Heart left ventricle (tissue), 13 donors: ENCODE measurements around the gene ENTR1.

ENCODE experiments used
- POLR2A ChIP-seq, 2 donors: fragments of 450-650 bp; IDR thresholded peaks; one replicate each; pipeline ENCODE4 v1.6.1; 2017; ENCODE audit warnings: antibody characterized with exemption in 2 of 2, mild to moderate bottlenecking in 2 of 2, moderate library complexity in 2 of 2
- TF ChIP-seq, protein P1 (sequence below), 12 donors: fragments of 200-600 bp; sonication (generic) in 4 of 12; IDR thresholded peaks; one replicate each; pipeline versions ENCODE4 v1.5.0 to v1.8.0; 2018 to 2022; ENCODE audit warnings: antibody characterized with exemption in 12 of 12, mild to moderate bottlenecking in 5 of 12
- donor health status: ischemic (EF 13 %, LVEDD 7.1; RV severe dilation, severe dysfunction).
- donor health status: DM: no; HTN: yes; CAD: no.
- donor health status: DM: no; HTN: no; CAD: no.
- donor health status: ischemic (EF 25% LVEDD 6.9; RV normal size, moderate dysfunction).
- donor health status: ischemic (EF 25% LVEDD 5.7; RV mildly dilated, moderate dysfunction).
- donor health status: ischemic (EF 35%, LVEDD 5.7; RV mildly dilated, moderate dysfunction).
- donor health status: nonischemic (EF 11% LVEDD 7.7; RV severe dilation, severe dysfunction).
- donor health status: DM: yes; HTN: yes; CAD: no.
- donor health status: PGD.
- donor health status: ischemic (EF 29% LVEDD 5.4; RV normal size, mild dysfunction).
- donor health status: nonischemic (EF 23%, LVEDD 6.1; RV moderate dilation, normal function).

DNA sequence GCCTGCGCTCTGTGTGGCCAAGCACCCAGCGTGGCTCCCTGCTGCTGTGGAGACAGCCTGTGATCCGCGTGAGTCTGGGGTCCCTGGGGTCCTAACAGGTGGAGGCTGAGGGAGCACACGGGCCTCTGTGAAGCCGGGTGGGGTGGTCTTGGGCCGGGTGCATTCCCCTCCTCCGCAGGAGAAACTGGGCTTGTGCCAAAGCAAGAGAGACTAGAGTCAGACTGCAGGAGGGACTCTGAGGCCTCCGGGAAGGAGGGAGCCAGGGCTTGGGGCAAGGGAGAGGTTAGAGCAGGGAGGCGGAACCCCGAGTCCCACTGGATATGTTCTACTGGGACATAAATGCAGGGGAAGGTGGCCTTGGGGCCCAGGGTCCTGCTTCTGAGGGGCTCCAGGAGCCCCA is 57.3 kb downstream of the ENTR1 start:
- TF ChIP-seq, protein P1, sequence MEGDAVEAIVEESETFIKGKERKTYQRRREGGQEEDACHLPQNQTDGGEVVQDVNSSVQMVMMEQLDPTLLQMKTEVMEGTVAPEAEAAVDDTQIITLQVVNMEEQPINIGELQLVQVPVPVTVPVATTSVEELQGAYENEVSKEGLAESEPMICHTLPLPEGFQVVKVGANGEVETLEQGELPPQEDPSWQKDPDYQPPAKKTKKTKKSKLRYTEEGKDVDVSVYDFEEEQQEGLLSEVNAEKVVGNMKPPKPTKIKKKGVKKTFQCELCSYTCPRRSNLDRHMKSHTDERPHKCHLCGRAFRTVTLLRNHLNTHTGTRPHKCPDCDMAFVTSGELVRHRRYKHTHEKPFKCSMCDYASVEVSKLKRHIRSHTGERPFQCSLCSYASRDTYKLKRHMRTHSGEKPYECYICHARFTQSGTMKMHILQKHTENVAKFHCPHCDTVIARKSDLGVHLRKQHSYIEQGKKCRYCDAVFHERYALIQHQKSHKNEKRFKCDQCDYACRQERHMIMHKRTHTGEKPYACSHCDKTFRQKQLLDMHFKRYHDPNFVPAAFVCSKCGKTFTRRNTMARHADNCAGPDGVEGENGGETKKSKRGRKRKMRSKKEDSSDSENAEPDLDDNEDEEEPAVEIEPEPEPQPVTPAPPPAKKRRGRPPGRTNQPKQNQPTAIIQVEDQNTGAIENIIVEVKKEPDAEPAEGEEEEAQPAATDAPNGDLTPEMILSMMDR (IDR thresholded peaks at IDR 0.05) = no peak
- no peak for TF ChIP-seq POLR2A (IDR thresholded peaks at IDR 0.05)
